ENCODE measurements around the gene CGNL1. TPM values are rescaled to one million over a fixed set of nuclear protein-coding genes. Genes with fewer than 3 reads are reported as not detected.
A peak's percentile ranks its signal among the peaks of the same experiment; 100 is the strongest.

Gene CGNL1
- polyA plus RNA-seq, 1 of the 3 experiments (the other 2 are of a cell fraction) = 0.23 TPM

DNA sequence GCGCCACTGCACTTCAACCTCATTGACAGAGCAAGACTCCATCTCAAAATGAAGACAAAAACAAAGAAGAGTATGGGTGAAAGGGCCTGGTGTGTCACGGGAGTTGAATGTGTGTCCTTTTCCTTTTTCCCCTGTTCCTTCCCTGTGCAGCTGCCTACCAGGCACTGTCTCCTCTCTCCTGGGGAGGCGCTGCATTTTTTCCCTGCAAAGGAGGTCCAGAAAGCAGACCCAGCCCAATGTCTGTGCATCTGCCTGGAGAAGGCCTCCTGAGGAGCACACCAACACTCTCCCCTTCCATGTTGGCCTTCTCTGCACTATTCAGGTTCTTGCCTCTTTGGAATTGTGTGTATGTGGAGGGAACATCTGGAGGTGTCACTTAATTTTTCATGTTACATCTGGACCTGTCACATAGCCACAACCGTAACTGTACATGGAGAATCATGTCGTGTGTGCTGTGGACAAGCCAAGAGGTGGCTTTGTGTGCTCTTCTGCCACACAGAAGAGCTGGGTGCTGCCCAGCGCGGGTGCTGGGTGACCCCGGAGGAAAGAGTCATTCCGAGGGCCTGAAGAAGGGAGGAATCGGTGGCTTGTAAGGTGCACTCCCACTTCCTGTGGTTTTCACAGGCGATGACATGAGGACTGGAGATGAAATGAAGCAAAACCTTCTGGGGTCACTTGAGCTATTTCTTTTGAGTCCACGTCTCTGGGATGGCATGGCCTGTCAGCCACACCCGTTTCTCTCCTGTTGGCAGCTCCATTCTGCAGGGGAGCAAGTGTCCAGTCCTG is 46.5 kb upstream of the CGNL1 start:
- H3K9ac ChIP-seq = no peak overlapping the region
- ChIA-PET CTCF (interaction anchor here (0.7 to 1.6 kb wide), 7 partner anchors 10 to 213 kb away, joined by 3 to 8 read pairs (median 4); no protein-coding TSS in a partner anchor), POLR2A (no interaction called here)
- 90% methylated on average over 13 of the region's 13 CpGs for WGBS (ENCODE audit: low lambda C conversion rate)
- H3K36me3 ChIP-seq (replicated peaks in 1 of 2; ENCODE audit: control insufficient read depth in 1 of 2, insufficient read depth in 2 of 2, low read length in 1 of 2) = no peaks in the 10 kb centered on the region
- peak overlapping the region in 1 of 2 experiments; percentile 100; a peak in 2 of 4 replicates for H3K27ac ChIP-seq (ENCODE audit: low read depth in 2 of 2, low read length in 1 of 2)
- no peak overlapping the region for H3K4me3 ChIP-seq (ENCODE audit: low read depth in 2 of 2, low read length in 1 of 2)
- no peak for DNase-seq
- H2AFZ ChIP-seq (ENCODE audit: low read depth) = no peak overlapping the region
- no peaks in the 10 kb centered on the region for H3K9me2 ChIP-seq
- TF ChIP-seq TCF12 (IDR thresholded peaks at IDR 0.05) (no peak), TEAD4 (IDR thresholded peaks at IDR 0.05; ENCODE audit: borderline replicate concordance, insufficient read depth) (no peak), TAF1 (IDR thresholded peaks at IDR 0.05; ENCODE audit: borderline replicate concordance, low read depth, low read length) (no peak), YY1 (IDR thresholded peaks at IDR 0.05; ENCODE audit: low read depth) (no peak)
- TF ChIP-seq, protein P1, sequence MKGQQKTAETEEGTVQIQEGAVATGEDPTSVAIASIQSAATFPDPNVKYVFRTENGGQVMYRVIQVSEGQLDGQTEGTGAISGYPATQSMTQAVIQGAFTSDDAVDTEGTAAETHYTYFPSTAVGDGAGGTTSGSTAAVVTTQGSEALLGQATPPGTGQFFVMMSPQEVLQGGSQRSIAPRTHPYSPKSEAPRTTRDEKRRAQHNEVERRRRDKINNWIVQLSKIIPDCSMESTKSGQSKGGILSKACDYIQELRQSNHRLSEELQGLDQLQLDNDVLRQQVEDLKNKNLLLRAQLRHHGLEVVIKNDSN (IDR thresholded peaks at IDR 0.05; ENCODE audit: borderline replicate concordance, low read depth) = no peak
- H3K9me3 ChIP-seq = no peaks in the 10 kb centered on the region
- H4K20me1 ChIP-seq (ENCODE audit: insufficient read depth) = no peaks in the 10 kb centered on the region
- H3F3A ChIP-seq (replicated peaks; ENCODE audit: insufficient read depth) = peaks cover 35% of the 10 kb centered on the region
- no peaks in the 10 kb centered on the region for H3K79me2 ChIP-seq (ENCODE audit: insufficient read depth)
- peaks cover 13 to 30% of the 10 kb centered on the region in 2 experiments; a peak in 3 of 4 replicates for H3K4me1 ChIP-seq (ENCODE audit: control insufficient read depth in 1 of 2, insufficient read depth in 2 of 2, low read depth in 1 of 2, low read length in 1 of 2)
- H3K27me3 ChIP-seq (ENCODE audit: insufficient read depth) = no peaks in the 10 kb centered on the region
- H3K4me2 ChIP-seq = no peak overlapping the region

DNA sequence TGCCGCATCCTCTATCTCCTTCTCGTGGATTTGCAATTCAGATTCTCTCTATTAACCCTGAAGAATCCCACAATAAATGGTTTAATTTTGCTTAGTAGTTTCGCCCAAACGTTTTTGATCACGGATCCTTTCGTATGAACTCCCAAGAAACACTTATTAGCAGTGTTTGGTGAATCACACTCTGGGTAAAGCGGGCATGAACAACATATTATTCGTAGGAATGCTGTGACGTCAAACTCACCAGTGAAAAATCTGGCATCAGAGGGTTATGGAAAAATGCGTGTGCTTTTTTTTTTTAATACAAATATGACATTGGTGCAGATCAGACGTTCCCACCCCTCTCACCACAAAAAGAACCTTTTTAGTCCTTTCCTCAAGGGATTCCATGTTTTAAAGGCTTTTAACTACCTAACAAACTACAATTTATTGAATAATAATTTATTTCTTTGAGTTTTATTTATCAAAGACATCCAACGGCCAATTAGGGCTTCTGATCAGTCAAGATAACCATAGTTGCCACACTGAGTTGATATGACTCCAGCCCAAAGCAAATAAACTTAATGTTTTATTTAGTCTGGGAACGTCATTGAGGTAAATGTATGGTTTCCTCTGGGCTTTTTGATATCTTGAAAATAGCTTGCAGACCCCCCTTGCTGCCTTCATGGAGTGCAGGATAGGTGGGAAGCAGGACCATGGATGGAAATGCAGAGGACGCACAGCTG is 45.5 kb upstream of the CGNL1 start:
- no peak overlapping the region for H2AFZ ChIP-seq (ENCODE audit: low read depth)
- H4K20me1 ChIP-seq (ENCODE audit: insufficient read depth) = no peaks in the 10 kb centered on the region
- H3K27ac ChIP-seq (ENCODE audit: low read depth in 2 of 2, low read length in 1 of 2) = peak overlapping the region in 1 of 2 experiments; percentile 100; a peak in 2 of 4 replicates
- no peak for DNase-seq
- no peak overlapping the region for H3K4me3 ChIP-seq (ENCODE audit: low read depth in 2 of 2, low read length in 1 of 2)
- ChIA-PET CTCF (interaction anchor here (1.0 to 2.3 kb wide), 5 partner anchors 9 to 212 kb away, joined by 5 to 11 read pairs (median 8); no protein-coding TSS in a partner anchor), POLR2A (no interaction called here)
- no peaks in the 10 kb centered on the region for H3K9me2 ChIP-seq
- H3K9ac ChIP-seq = 0 out of 2 replicates have a peak overlapping the region, but pooled peaks have one; percentile 35
- H3K9me3 ChIP-seq = no peaks in the 10 kb centered on the region
- peaks cover 15 to 28% of the 10 kb centered on the region in 2 experiments; a peak in 3 of 4 replicates for H3K4me1 ChIP-seq (ENCODE audit: control insufficient read depth in 1 of 2, insufficient read depth in 2 of 2, low read depth in 1 of 2, low read length in 1 of 2)
- no peaks in the 10 kb centered on the region for H3K36me3 ChIP-seq (replicated peaks in 1 of 2; ENCODE audit: control insufficient read depth in 1 of 2, insufficient read depth in 2 of 2, low read length in 1 of 2)
- WGBS (ENCODE audit: low lambda C conversion rate) = 70% methylated on average over 14 of the region's 14 CpGs
- H3K4me2 ChIP-seq = no peak overlapping the region
- no peaks in the 10 kb centered on the region for H3K27me3 ChIP-seq (ENCODE audit: insufficient read depth)
- peaks cover 29% of the 10 kb centered on the region for H3F3A ChIP-seq (replicated peaks; ENCODE audit: insufficient read depth)
- H3K79me2 ChIP-seq (ENCODE audit: insufficient read depth) = no peaks in the 10 kb centered on the region
- TF ChIP-seq JUND (IDR thresholded peaks at IDR 0.05) (peak; percentile 33; the same call in 1 of the 2 replicates), RAD21 (IDR thresholded peaks at IDR 0.05; ENCODE audit: low read length) (no peak), ELF1 (IDR thresholded peaks at IDR 0.05) (no peak), EP300 (IDR thresholded peaks at IDR 0.05; ENCODE audit: borderline replicate concordance in 1 of 2, low read depth in 1 of 2, low read length in 1 of 2) (no peak), MEF2A (IDR thresholded peaks at IDR 0.05; ENCODE audit: borderline replicate concordance, low read depth) (no peak), SIN3A (IDR thresholded peaks at IDR 0.05; ENCODE audit: borderline replicate concordance, low read depth, low read length) (no peak), NRF1 (IDR thresholded peaks at IDR 0.05; ENCODE audit: low read depth, low read length) (no peak), RCOR1 (IDR thresholded peaks at IDR 0.05; ENCODE audit: low read length) (no peak), TEAD4 (IDR thresholded peaks at IDR 0.05; ENCODE audit: borderline replicate concordance, insufficient read depth) (no peak), POLR2AphosphoS5 (IDR thresholded peaks at IDR 0.05; ENCODE audit: low read depth, low read length) (no peak), MXI1 (IDR thresholded peaks at IDR 0.05; ENCODE audit: low read depth, low read length) (no peak), RXRA (IDR thresholded peaks at IDR 0.05; ENCODE audit: borderline replicate concordance, low read depth) (no peak), FOSL2 (IDR thresholded peaks at IDR 0.05; ENCODE audit: borderline replicate concordance, low read depth) (no peak; the same call in 1 of the 2 replicates), TAF1 (IDR thresholded peaks at IDR 0.05; ENCODE audit: borderline replicate concordance, low read depth, low read length) (no peak), TCF12 (IDR thresholded peaks at IDR 0.05) (peak; percentile 31)
- TF ChIP-seq, protein P2, sequence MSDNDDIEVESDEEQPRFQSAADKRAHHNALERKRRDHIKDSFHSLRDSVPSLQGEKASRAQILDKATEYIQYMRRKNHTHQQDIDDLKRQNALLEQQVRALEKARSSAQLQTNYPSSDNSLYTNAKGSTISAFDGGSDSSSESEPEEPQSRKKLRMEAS (IDR thresholded peaks at IDR 0.05; ENCODE audit: low read depth) = no peak
- TF ChIP-seq, protein P3, sequence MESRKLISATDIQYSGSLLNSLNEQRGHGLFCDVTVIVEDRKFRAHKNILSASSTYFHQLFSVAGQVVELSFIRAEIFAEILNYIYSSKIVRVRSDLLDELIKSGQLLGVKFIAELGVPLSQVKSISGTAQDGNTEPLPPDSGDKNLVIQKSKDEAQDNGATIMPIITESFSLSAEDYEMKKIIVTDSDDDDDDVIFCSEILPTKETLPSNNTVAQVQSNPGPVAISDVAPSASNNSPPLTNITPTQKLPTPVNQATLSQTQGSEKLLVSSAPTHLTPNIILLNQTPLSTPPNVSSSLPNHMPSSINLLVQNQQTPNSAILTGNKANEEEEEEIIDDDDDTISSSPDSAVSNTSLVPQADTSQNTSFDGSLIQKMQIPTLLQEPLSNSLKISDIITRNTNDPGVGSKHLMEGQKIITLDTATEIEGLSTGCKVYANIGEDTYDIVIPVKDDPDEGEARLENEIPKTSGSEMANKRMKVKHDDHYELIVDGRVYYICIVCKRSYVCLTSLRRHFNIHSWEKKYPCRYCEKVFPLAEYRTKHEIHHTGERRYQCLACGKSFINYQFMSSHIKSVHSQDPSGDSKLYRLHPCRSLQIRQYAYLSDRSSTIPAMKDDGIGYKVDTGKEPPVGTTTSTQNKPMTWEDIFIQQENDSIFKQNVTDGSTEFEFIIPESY (IDR thresholded peaks at IDR 0.05; ENCODE audit: borderline replicate concordance, low read depth) = no peak
- TF ChIP-seq, protein P4, sequence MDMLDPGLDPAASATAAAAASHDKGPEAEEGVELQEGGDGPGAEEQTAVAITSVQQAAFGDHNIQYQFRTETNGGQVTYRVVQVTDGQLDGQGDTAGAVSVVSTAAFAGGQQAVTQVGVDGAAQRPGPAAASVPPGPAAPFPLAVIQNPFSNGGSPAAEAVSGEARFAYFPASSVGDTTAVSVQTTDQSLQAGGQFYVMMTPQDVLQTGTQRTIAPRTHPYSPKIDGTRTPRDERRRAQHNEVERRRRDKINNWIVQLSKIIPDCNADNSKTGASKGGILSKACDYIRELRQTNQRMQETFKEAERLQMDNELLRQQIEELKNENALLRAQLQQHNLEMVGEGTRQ (IDR thresholded peaks at IDR 0.05; ENCODE audit: borderline replicate concordance, low read depth, low read length) = no peak
- TF ChIP-seq, protein P5, sequence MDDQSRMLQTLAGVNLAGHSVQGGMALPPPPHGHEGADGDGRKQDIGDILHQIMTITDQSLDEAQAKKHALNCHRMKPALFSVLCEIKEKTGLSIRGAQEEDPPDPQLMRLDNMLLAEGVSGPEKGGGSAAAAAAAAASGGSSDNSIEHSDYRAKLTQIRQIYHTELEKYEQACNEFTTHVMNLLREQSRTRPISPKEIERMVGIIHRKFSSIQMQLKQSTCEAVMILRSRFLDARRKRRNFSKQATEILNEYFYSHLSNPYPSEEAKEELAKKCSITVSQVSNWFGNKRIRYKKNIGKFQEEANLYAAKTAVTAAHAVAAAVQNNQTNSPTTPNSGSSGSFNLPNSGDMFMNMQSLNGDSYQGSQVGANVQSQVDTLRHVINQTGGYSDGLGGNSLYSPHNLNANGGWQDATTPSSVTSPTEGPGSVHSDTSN (IDR thresholded peaks at IDR 0.05) = 0 out of 2 replicates have a peak, but pooled peaks have one; percentile 11
